PC-3 (cell line): ENCODE measurements around the gene METAP1D. TPM values are rescaled to one million over a fixed set of nuclear protein-coding genes. Genes with fewer than 3 reads are reported as not detected.

Source experiments
- ATAC-seq: fragments of 200-7000 bp; cut with Tn5 transposase; 2 replicates; pipeline ENCODE4 v1.9.1; 2020; ENCODE audit warnings: mild to moderate bottlenecking, moderate library complexity
- BruUV-seq: library from RNA; stranded (reverse); fragments of 400-500 nt; replicated peaks from 2 replicates; lab custom pipeline; 2021; lab: Mats Ljungman, UMichigan
- CTCF ChIA-PET: fragments of 300-600 bp; sonication (Branson Sonifier 250); formaldehyde crosslinking; loops from one replicate; lab custom pipeline; 2022; ENCODE audit warnings: antibody characterized with exemption; lab: Charles Lee
- POLR2A ChIA-PET: fragments of 300-600 bp; sonication (Branson Sonifier 250); formaldehyde crosslinking; loops from one replicate; lab custom pipeline; 2022; ENCODE audit warnings: antibody characterized with exemption; ENCODE audit not compliant: unreplicated experiment; lab: Charles Lee
- DNase-seq: peaks from one replicate; pipeline ENCODE4 v3.0.0-alpha.2; 2015
- H2AFZ ChIP-seq: fragments of 300-600 bp; sonication (generic); 2 replicates; pipeline ENCODE4 v1.6.0; 2016; ENCODE audit warnings: antibody characterized with exemption, low read length
- H3F3A ChIP-seq: fragments of 300-600 bp; sonication (generic); one replicate; pipeline ENCODE4 v1.6.0; 2017; ENCODE audit warnings: antibody characterized with exemption, low read length, control low read depth, mild to moderate bottlenecking; ENCODE audit not compliant: unreplicated experiment
- H3K27ac ChIP-seq: fragments of 300-600 bp; sonication (generic); 2 replicates; pipeline ENCODE4 v1.5.1; 2016; ENCODE audit warnings: mild to moderate bottlenecking, low read length
- H3K27me3 ChIP-seq: fragments of 300-600 bp; sonication (generic); 2 replicates; pipeline ENCODE4 v1.6.1; 2016; ENCODE audit warnings: low read length, mixed read lengths
- H3K36me3 ChIP-seq: fragments of 300-600 bp; sonication (generic); 2 replicates; pipeline ENCODE4 v1.6.1; 2016; ENCODE audit warnings: low read depth, mixed run types, low read length, mixed read lengths
- H3K4me1 ChIP-seq: fragments of 300-600 bp; sonication (generic); 2 replicates; pipeline ENCODE4 v1.5.1; 2016; ENCODE audit warnings: low read length; ENCODE audit not compliant: insufficient read depth
- H3K4me2 ChIP-seq: fragments of 300-600 bp; sonication (generic); 2 replicates; pipeline ENCODE4 v1.6.0; 2016; ENCODE audit warnings: low read length
- H3K4me3 ChIP-seq: fragments of 300-600 bp; sonication (generic); 2 replicates; pipeline ENCODE4 v1.5.1; 2016; ENCODE audit warnings: mild to moderate bottlenecking, low read length, mixed read lengths
- H3K79me2 ChIP-seq: fragments of 300-600 bp; sonication (generic); 2 replicates; pipeline ENCODE4 v1.6.1; 2017; ENCODE audit warnings: low read length, mixed read lengths
- H3K9ac ChIP-seq: fragments of 300-600 bp; sonication (generic); 2 replicates; pipeline ENCODE4 v1.6.0; 2016; ENCODE audit warnings: mild to moderate bottlenecking, low read length
- H3K9me2 ChIP-seq: fragments of 300-600 bp; sonication (generic); replicated peaks from 2 replicates; pipeline ENCODE4 v1.6.1; 2016; ENCODE audit warnings: mixed run types, low read length, mixed read lengths
- H3K9me3 ChIP-seq: fragments of 300-600 bp; sonication (generic); 2 replicates; pipeline ENCODE4 v1.6.1; 2016; ENCODE audit warnings: low read length, mixed read lengths
- H4K20me1 ChIP-seq: fragments of 300-600 bp; sonication (generic); 2 replicates; pipeline ENCODE4 v1.6.1; 2016; ENCODE audit warnings: low read length, mixed read lengths
- CTCF ChIP-seq: fragments of 300-600 bp; sonication (generic); conservative IDR thresholded peaks from 2 replicates; pipeline ENCODE4 v1.5.1; 2017; ENCODE audit warnings: antibody characterized with exemption, low read depth, mild to moderate bottlenecking, low read length
- EZH2 ChIP-seq: fragments of 300-600 bp; sonication (generic); IDR thresholded peaks from one replicate; pipeline ENCODE4 v1.6.1; 2017; ENCODE audit warnings: antibody characterized with exemption, mild to moderate bottlenecking, low read length; ENCODE audit not compliant: unreplicated experiment
- EZH2phosphoT487 ChIP-seq: fragments of 300-600 bp; sonication (generic); IDR thresholded peaks from 2 replicates; pipeline ENCODE4 v1.6.1; 2018; ENCODE audit warnings: mild to moderate bottlenecking, antibody characterized with exemption, low read length, borderline replicate concordance
- intact Hi-C: fragments of 100-400 bp; cut with micrococcal nuclease; formaldehyde crosslinking; loops from 2 replicates; pipeline ENCODE4 v1.9.0; 2023
- total RNA-seq: library from RNA; depleted of rRNA; stranded (reverse); fragments of >200 nt; gene quantifications from 2 replicates; pipeline ENCODE4 v1.2.3, GENCODE V29; 2014

METAP1D gene
- total RNA-seq, 1 experiment from 2014 or later: 12.0 TPM

GRCh38 chr2:172083628-172084394 lies 84.1 kb downstream of the METAP1D start:
- BruUV-seq: no TSS peak
- no peaks in the 10 kb centered on the region for H3F3A ChIP-seq
- H2AFZ ChIP-seq: peak overlapping the region; percentile 78
- CTCF ChIA-PET: no interaction called here
- H3K79me2 ChIP-seq: peaks cover 26% of the 10 kb centered on the region
- H4K20me1 ChIP-seq: no peaks in the 10 kb centered on the region
- no peaks in the 10 kb centered on the region for H3K9me3 ChIP-seq
- POLR2A ChIA-PET: no interaction called here
- peak overlapping the region; percentile 79 for H3K9ac ChIP-seq
- DNase-seq: no peak
- ATAC-seq: no peak
- H3K4me2 ChIP-seq: peak overlapping the region; percentile 100
- H3K27ac ChIP-seq: no peak overlapping the region
- intact Hi-C loops: loop anchor here (2.0 kb wide), 2 partner anchors 15 to 45 kb away; no protein-coding TSS in a partner anchor
- no peaks in the 10 kb centered on the region for H3K27me3 ChIP-seq
- H3K4me3 ChIP-seq: peak overlapping the region; percentile 94
- no peaks in the 10 kb centered on the region for H3K36me3 ChIP-seq
- H3K4me1 ChIP-seq: peaks cover 16% of the 10 kb centered on the region; the same call in 1 of the 2 replicates
- TF ChIP-seq EZH2phosphoT487: no peak
- TF ChIP-seq EZH2: no peak
- TF ChIP-seq CTCF: no peak
- H3K9me2 ChIP-seq: no peaks in the 10 kb centered on the region

- peak overlapping the region; percentile 79 for H3K9ac ChIP-seq
- CTCF ChIA-PET: no interaction called here
- peak overlapping the region; percentile 94 for H3K4me3 ChIP-seq
- H3K9me2 ChIP-seq: no peaks in the 10 kb centered on the region
- H3K79me2 ChIP-seq: peaks cover 26% of the 10 kb centered on the region
- peak overlapping the region; percentile 78 for H2AFZ ChIP-seq
- H3K4me2 ChIP-seq: peak overlapping the region; percentile 100
- POLR2A ChIA-PET: interaction anchor here (0.7 kb wide), 1 partner anchor 72 kb away, joined by 3 read pairs; no protein-coding TSS in a partner anchor
- H3F3A ChIP-seq: peaks cover under 1% of the 10 kb centered on the region
- ATAC-seq: peak; percentile 14
- TF ChIP-seq CTCF (no peak), EZH2phosphoT487 (no peak), EZH2 (no peak)
- H3K27ac ChIP-seq: peak overlapping the region; percentile 60
- no peaks in the 10 kb centered on the region for H3K9me3 ChIP-seq
- intact Hi-C loops: loop anchor here (2.0 kb wide), 2 partner anchors 14 to 46 kb away; no protein-coding TSS in a partner anchor
- BruUV-seq: no TSS peak
- DNase-seq: no peak
- H3K36me3 ChIP-seq: no peaks in the 10 kb centered on the region
- peaks cover 16% of the 10 kb centered on the region; the same call in 1 of the 2 replicates for H3K4me1 ChIP-seq
- H3K27me3 ChIP-seq: no peaks in the 10 kb centered on the region
- H4K20me1 ChIP-seq: no peaks in the 10 kb centered on the region
These were observed 84.6 kb downstream of the METAP1D start for GRCh38 chr2:172084395-172084644.
